Right lobe of liver (tissue), 4 donors: ENCODE measurements around the gene ILK.

Experiments
- CTCF ChIP-seq, 4 donors: fragments of 200-600 bp in 3 of 4; fragments of 450-650 bp in 1 of 4; IDR thresholded peaks; one replicate each; pipeline versions ENCODE4 v1.5.1 to v1.8.0; 2016 to 2022; ENCODE audit warnings: antibody characterized with exemption in 4 of 4, mild to moderate bottlenecking in 2 of 4
- POLR2A ChIP-seq: fragments of 450-650 bp; IDR thresholded peaks from one replicate; pipeline ENCODE4 v1.6.1; 2017; ENCODE audit warnings: antibody characterized with exemption, mild to moderate bottlenecking
- donor health status: DM: no; HTN: no; CAD: no.
- donor health status: DM: no; HTN: no; CAD: no.
- donor health status: DM: no; HTN: yes; CAD: no.

DNA sequence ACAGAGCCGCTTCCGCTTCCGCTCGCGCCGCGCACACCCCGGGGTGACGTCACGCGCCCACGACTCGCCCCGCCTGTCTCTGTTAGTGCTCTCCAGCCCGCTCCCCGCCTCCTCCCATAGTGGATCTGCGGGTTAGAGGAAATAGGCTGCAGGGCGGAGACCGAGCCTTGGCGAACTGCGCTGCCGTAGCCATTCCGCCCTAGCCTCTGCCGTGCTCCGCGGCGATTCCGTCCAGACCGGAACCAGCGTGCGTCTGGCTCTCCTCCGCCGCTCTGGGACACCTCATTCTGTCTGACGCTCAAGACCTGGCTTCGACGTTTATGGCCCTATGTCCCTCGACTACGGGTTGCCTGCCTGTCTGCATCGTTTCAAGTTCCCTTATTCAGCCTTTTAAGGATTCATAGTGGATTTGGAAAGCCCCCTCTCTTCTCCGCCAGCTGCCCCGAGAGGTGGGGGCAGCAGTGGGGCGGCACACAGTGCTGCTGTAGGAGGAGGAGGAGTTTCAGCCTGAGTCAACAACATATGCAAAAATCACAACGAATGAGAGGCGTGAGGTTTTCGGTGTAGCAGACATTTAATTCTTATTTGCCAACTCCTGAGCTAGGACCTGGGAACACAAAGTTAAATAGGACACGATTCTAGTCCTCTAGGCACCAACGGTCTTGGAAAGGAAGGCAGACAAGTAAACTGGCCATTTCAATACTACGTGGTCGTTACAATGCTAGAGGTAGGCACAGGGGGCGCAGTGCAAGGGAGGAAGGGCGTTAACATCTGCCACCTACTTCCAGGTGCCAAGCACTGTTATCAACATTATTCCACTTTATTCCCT is 8.9 kb downstream of the ILK start, which contains the start of gene TAF10:
- TF ChIP-seq CTCF (IDR thresholded peaks at IDR 0.05) (peak; percentile 32 to 46 (median 34)), POLR2A (peak; percentile 99)
